ENCODE measurements around the gene RPL13A.

DNA sequence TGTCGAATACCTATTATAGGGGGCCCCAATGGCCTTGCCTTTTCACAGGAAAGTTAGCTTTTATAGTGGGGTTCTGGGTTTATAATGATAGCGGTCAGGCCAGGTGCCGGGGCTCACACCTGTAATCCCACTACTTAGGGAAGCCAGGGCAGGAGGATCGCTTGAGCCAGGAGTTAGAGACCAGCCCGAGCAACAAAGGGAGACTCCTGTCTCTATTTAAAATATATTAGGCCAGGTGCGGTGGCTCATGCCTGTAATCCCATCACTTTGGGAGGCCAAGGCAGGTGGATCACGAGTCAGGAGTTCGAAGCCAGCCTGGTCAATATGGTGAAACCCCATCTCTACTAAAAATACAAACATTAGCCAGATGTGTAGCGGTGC is 16.2 kb downstream of the RPL13A start:
- TF ChIP-seq ZNF274 (IDR thresholded peaks at IDR 0.05; ENCODE audit: borderline replicate concordance, low read depth, low read length) (no peak), HDAC2 (IDR thresholded peaks at IDR 0.05) (no peak), JUND (IDR thresholded peaks at IDR 0.05; ENCODE audit: borderline replicate concordance, low read depth, low read length) (no peak), JUND (tag; IDR thresholded peaks at IDR 0.05; ENCODE audit: borderline replicate concordance, low read depth, low read length) (no peak), ZNF143 (CRISPR knock-in tag; IDR thresholded peaks at IDR 0.05) (no peak), NR2C2 (CRISPR knock-in tag; IDR thresholded peaks at IDR 0.05) (no peak), NR2C2 (tag; IDR thresholded peaks at IDR 0.05) (no peak), CHD4 (IDR thresholded peaks at IDR 0.05; ENCODE audit: insufficient read depth, insufficient replicate concordance, low read depth, low read length, poor library complexity, severe bottlenecking) (no peak), SMAD4 (CRISPR knock-in tag; conservative IDR thresholded peaks at IDR 0.05) (no peak), PYGO2 (tag; IDR thresholded peaks at IDR 0.05) (no peak), ELF1 (tag; IDR thresholded peaks at IDR 0.05) (no peak), MAZ (CRISPR knock-in tag; conservative IDR thresholded peaks at IDR 0.05 in 1 of 2, IDR thresholded peaks at IDR 0.05 in 1 of 2) (no peak), ZNF124 (CRISPR knock-in tag; IDR thresholded peaks at IDR 0.05) (no peak), RFX5 (IDR thresholded peaks at IDR 0.05; ENCODE audit: low read depth, low read length) (no peak)
- TF ChIP-seq, protein P1, sequence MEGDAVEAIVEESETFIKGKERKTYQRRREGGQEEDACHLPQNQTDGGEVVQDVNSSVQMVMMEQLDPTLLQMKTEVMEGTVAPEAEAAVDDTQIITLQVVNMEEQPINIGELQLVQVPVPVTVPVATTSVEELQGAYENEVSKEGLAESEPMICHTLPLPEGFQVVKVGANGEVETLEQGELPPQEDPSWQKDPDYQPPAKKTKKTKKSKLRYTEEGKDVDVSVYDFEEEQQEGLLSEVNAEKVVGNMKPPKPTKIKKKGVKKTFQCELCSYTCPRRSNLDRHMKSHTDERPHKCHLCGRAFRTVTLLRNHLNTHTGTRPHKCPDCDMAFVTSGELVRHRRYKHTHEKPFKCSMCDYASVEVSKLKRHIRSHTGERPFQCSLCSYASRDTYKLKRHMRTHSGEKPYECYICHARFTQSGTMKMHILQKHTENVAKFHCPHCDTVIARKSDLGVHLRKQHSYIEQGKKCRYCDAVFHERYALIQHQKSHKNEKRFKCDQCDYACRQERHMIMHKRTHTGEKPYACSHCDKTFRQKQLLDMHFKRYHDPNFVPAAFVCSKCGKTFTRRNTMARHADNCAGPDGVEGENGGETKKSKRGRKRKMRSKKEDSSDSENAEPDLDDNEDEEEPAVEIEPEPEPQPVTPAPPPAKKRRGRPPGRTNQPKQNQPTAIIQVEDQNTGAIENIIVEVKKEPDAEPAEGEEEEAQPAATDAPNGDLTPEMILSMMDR (IDR thresholded peaks at IDR 0.05 in 2 of 3, conservative IDR thresholded peaks at IDR 0.05 in 1 of 3; ENCODE audit: insufficient read depth in 2 of 3, low read depth in 1 of 3, low read length in 3 of 3), result no peak
- TF ChIP-seq, protein P2, sequence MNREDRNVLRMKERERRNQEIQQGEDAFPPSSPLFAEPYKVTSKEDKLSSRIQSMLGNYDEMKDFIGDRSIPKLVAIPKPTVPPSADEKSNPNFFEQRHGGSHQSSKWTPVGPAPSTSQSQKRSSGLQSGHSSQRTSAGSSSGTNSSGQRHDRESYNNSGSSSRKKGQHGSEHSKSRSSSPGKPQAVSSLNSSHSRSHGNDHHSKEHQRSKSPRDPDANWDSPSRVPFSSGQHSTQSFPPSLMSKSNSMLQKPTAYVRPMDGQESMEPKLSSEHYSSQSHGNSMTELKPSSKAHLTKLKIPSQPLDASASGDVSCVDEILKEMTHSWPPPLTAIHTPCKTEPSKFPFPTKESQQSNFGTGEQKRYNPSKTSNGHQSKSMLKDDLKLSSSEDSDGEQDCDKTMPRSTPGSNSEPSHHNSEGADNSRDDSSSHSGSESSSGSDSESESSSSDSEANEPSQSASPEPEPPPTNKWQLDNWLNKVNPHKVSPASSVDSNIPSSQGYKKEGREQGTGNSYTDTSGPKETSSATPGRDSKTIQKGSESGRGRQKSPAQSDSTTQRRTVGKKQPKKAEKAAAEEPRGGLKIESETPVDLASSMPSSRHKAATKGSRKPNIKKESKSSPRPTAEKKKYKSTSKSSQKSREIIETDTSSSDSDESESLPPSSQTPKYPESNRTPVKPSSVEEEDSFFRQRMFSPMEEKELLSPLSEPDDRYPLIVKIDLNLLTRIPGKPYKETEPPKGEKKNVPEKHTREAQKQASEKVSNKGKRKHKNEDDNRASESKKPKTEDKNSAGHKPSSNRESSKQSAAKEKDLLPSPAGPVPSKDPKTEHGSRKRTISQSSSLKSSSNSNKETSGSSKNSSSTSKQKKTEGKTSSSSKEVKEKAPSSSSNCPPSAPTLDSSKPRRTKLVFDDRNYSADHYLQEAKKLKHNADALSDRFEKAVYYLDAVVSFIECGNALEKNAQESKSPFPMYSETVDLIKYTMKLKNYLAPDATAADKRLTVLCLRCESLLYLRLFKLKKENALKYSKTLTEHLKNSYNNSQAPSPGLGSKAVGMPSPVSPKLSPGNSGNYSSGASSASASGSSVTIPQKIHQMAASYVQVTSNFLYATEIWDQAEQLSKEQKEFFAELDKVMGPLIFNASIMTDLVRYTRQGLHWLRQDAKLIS (CRISPR knock-in tag; IDR thresholded peaks at IDR 0.05), result no peak
